Nephron (organoid): Measurements from ENCODE around the gene ATP8A1.

Experiments
- H3K27ac Mint-ChIP-seq, 3 experiments: 2 replicates each; pipeline ENCODE4 v1.8.0; 2020; ENCODE audit warnings: mixed read lengths in 3 of 3, mild to moderate bottlenecking in 2 of 3, moderate library complexity in 1 of 3
- H3K27me3 Mint-ChIP-seq: 2 replicates; pipeline ENCODE4 v1.8.0; 2021; ENCODE audit warnings: low read depth, mild to moderate bottlenecking, moderate library complexity, mixed read lengths
- H3K36me3 Mint-ChIP-seq: 2 replicates; pipeline ENCODE4 v1.8.0; 2020; ENCODE audit warnings: low read depth, mixed read lengths
- H3K4me1 Mint-ChIP-seq: 2 replicates; pipeline ENCODE4 v1.8.0; 2020; ENCODE audit warnings: mixed read lengths
- H3K4me3 Mint-ChIP-seq, 3 experiments: 2 replicates each; pipeline ENCODE4 v1.8.0; 2020; ENCODE audit warnings: mild to moderate bottlenecking in 3 of 3, mixed read lengths in 3 of 3, moderate library complexity in 2 of 3
- H3K9me3 Mint-ChIP-seq: 2 replicates; pipeline ENCODE4 v1.8.0; 2020; ENCODE audit warnings: mixed read lengths
- CTCF ChIP-seq, 3 experiments: fragments of 200-600 bp; sonication (generic); IDR thresholded peaks; one replicate each; pipeline ENCODE4 v1.5.0; 2021; ENCODE audit warnings: antibody characterized with exemption in 3 of 3; ENCODE audit not compliant: unreplicated experiment in 3 of 3

Gene ATP8A1

GRCh38 chr4:42483426-42484379, 173.2 kb downstream of the ATP8A1 start:
- no peak overlapping the region for H3K4me3 Mint-ChIP-seq
- no peak overlapping the region for H3K27ac Mint-ChIP-seq
- H3K36me3 Mint-ChIP-seq = no peaks in the 10 kb centered on the region
- H3K4me1 Mint-ChIP-seq = peaks cover 19% of the 10 kb centered on the region
- TF ChIP-seq CTCF (IDR thresholded peaks at IDR 0.05; ENCODE audit: unreplicated experiment in 3 of 3) = no peak
- H3K27me3 Mint-ChIP-seq = peaks cover 4% of the 10 kb centered on the region
- no peaks in the 10 kb centered on the region for H3K9me3 Mint-ChIP-seq

GRCh38 chr4:42482516-42483327, 174.2 kb downstream of the ATP8A1 start:
- no peaks in the 10 kb centered on the region for H3K9me3 Mint-ChIP-seq
- H3K27me3 Mint-ChIP-seq = no peaks in the 10 kb centered on the region
- no peak for TF ChIP-seq CTCF (IDR thresholded peaks at IDR 0.05; ENCODE audit: unreplicated experiment in 3 of 3)
- H3K36me3 Mint-ChIP-seq = no peaks in the 10 kb centered on the region
- H3K4me3 Mint-ChIP-seq = no peak overlapping the region
- H3K4me1 Mint-ChIP-seq = peaks cover 15% of the 10 kb centered on the region
- H3K27ac Mint-ChIP-seq = no peak overlapping the region

DNA sequence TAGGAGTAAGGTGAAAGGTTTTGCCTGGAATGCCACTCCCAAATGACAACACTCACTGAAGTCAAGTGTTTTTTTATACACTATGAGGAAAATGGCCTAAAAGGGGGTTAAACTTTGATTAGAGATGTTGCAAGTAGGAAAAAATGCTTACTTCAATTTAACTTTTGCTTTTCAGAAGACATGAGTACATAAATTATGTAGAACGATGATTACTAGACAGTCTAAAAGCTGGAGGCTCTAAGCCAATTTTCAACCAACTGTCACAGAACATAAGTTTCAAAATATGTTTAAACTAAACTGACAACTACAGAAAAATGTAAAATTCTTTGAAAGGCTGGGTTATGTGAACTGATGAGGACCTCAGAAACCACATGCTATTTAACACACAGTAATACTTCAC, 176.2 kb downstream of the ATP8A1 start:
- no peak for TF ChIP-seq CTCF (IDR thresholded peaks at IDR 0.05; ENCODE audit: unreplicated experiment in 3 of 3)
- no peaks in the 10 kb centered on the region for H3K36me3 Mint-ChIP-seq
- no peak overlapping the region for H3K4me3 Mint-ChIP-seq
- H3K27me3 Mint-ChIP-seq = peaks cover 4% of the 10 kb centered on the region
- H3K27ac Mint-ChIP-seq = no peak overlapping the region
- no peaks in the 10 kb centered on the region for H3K9me3 Mint-ChIP-seq
- peaks cover 15% of the 10 kb centered on the region for H3K4me1 Mint-ChIP-seq

- H3K4me1 Mint-ChIP-seq = peaks cover 15% of the 10 kb centered on the region
These were observed 176.6 kb downstream of the ATP8A1 start for GRCh38 chr4:42480281-42480680.

DNA sequence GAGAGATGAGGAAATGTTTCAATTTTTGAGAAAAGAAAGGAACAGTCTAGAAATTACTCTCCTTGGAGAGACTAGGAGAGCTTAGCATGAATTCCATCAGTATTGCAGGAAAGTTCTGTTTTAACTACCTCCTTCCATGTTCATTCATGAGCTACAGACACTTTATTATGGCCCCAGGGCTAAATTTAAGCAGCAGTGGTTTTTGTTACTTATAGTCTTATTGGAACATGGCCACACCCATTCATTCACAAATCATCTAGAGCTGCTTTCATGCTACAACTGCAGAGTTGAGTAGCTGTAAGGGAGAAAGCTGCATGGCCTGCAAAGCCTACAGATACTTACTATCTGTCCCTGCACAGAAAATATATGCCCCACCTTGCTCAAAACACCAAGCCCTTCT, 178.0 kb downstream of the ATP8A1 start:
- Mint-ChIP-seq H3K27me3 (peaks cover 4% of the 10 kb centered on the region), H3K4me3 (no peak overlapping the region), H3K36me3 (no peaks in the 10 kb centered on the region), H3K4me1 (peaks cover 15% of the 10 kb centered on the region), H3K9me3 (no peaks in the 10 kb centered on the region), H3K27ac (no peak overlapping the region)
- no peak for TF ChIP-seq CTCF (IDR thresholded peaks at IDR 0.05; ENCODE audit: unreplicated experiment in 3 of 3)

More at GRCh38 chr4:42480281-42480680, 176.6 kb downstream of the ATP8A1 start:
- Mint-ChIP-seq H3K4me3 (no peak overlapping the region), H3K27ac (no peak overlapping the region), H3K9me3 (no peaks in the 10 kb centered on the region), H3K27me3 (peaks cover 4% of the 10 kb centered on the region), H3K36me3 (no peaks in the 10 kb centered on the region)
- TF ChIP-seq CTCF (IDR thresholded peaks at IDR 0.05; ENCODE audit: unreplicated experiment in 3 of 3) = no peak
